Vagina (tissue), 2 donors: Measurements from ENCODE around the gene SIRT7.

ENCODE experiments used
- POLR2A ChIP-seq, 2 donors: fragments of 450-650 bp; IDR thresholded peaks; one replicate each; pipeline ENCODE4 v1.6.1; 2017; ENCODE audit warnings: antibody characterized with exemption in 2 of 2, mild to moderate bottlenecking in 2 of 2, moderate library complexity in 2 of 2
- POLR2AphosphoS5 ChIP-seq, 2 donors: sonication (generic); formaldehyde crosslinking; IDR thresholded peaks; one replicate each; pipeline ENCODE4 v1.9.0; 2017; ENCODE audit warnings: antibody characterized with exemption in 2 of 2, mild to moderate bottlenecking in 2 of 2, low read depth in 1 of 2; ENCODE audit not compliant: insufficient read depth in 1 of 2
- TF ChIP-seq, protein P1 (sequence below), 3 experiments: fragments of 450-650 bp in 2 of 3; fragments of 200-600 bp in 1 of 3; sonication (generic) in 1 of 3; IDR thresholded peaks; one replicate each; pipeline ENCODE4 v1.5.1; 2017 to 2019; ENCODE audit warnings: antibody characterized with exemption in 3 of 3, mild to moderate bottlenecking in 2 of 3, moderate library complexity in 2 of 3

GRCh38 chr17:81877569-81877968 lies 40.4 kb downstream of the SIRT7 start:
- TF ChIP-seq, protein P1, sequence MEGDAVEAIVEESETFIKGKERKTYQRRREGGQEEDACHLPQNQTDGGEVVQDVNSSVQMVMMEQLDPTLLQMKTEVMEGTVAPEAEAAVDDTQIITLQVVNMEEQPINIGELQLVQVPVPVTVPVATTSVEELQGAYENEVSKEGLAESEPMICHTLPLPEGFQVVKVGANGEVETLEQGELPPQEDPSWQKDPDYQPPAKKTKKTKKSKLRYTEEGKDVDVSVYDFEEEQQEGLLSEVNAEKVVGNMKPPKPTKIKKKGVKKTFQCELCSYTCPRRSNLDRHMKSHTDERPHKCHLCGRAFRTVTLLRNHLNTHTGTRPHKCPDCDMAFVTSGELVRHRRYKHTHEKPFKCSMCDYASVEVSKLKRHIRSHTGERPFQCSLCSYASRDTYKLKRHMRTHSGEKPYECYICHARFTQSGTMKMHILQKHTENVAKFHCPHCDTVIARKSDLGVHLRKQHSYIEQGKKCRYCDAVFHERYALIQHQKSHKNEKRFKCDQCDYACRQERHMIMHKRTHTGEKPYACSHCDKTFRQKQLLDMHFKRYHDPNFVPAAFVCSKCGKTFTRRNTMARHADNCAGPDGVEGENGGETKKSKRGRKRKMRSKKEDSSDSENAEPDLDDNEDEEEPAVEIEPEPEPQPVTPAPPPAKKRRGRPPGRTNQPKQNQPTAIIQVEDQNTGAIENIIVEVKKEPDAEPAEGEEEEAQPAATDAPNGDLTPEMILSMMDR (IDR thresholded peaks at IDR 0.05): no peak
- TF ChIP-seq POLR2A (IDR thresholded peaks at IDR 0.05): no peak
- TF ChIP-seq POLR2AphosphoS5 (IDR thresholded peaks at IDR 0.05; ENCODE audit: insufficient read depth in 1 of 2, low read depth in 1 of 2): no peak
